HepG2 (cell line): ENCODE measurements around the gene RPRML. TPM values are rescaled to one million over a fixed set of nuclear protein-coding genes. Genes with fewer than 3 reads are reported as not detected.

Experiments used
- ATAC-seq: fragments of 200-7000 bp; cut with Tn5 transposase; 3 replicates; pipeline ENCODE4 v1.9.1; 2020; ENCODE audit warnings: mild to moderate bottlenecking, moderate library complexity
- BruUV-seq: library from RNA; stranded (reverse); fragments of 400-500 nt; replicated peaks from 2 replicates; lab custom pipeline; 2021; lab: Mats Ljungman, UMichigan
- CTCF ChIA-PET: fragments of 300-600 bp; formaldehyde crosslinking; extraction: SDS; loops from one replicate; lab custom pipeline; 2021; ENCODE audit warnings: low total read pairs, inconsistent platforms, low intra/inter-chr PET ratio; lab: Yijun Ruan, JAX
- POLR2A ChIA-PET: fragments of 350-600 bp; sonication (Branson Sonifier 250); formaldehyde crosslinking; loops from one replicate; lab custom pipeline; 2020; ENCODE audit warnings: antibody characterized with exemption, inconsistent platforms; lab: Yijun Ruan, JAX
- DNase-seq: peaks from one replicate; pipeline ENCODE4 v3.0.0-alpha.2; 2015; ENCODE audit warnings: low spot score
- FAIRE-seq: peaks from 3 replicates; lab custom pipeline; 2011; peaks lifted over from hg19 to GRCh38; lab: Jason Lieb, UNC
- H2AFZ ChIP-seq: one replicate; pipeline ENCODE4 v1.6.1; 2011; ENCODE audit warnings: low read length, inconsistent platforms
- H3K27ac ChIP-seq: fragments of 300-600 bp; 3 replicates; pipeline ENCODE4 v1.8.0; 2011; ENCODE audit warnings: mixed run types, mild to moderate bottlenecking, mixed read lengths, low read length, inconsistent platforms; ENCODE audit not compliant: insufficient read depth; ENCODE audit errors: extremely low read length
- H3K27me3 ChIP-seq, 2 experiments: fragments of 200-600 bp in 1 of 2; 2 replicates in 1 of 2; 3 replicates in 1 of 2; pipeline versions ENCODE4 v1.6.0 to v1.8.0; 2011; ENCODE audit warnings: low read length in 2 of 2, mild to moderate bottlenecking in 2 of 2, moderate library complexity in 2 of 2, inconsistent platforms in 1 of 2; ENCODE audit not compliant: insufficient read depth in 2 of 2, control insufficient read depth in 1 of 2
- H3K36me3 ChIP-seq, 2 experiments: fragments of 200-600 bp in 1 of 2; replicated peaks in 1 of 2; 2 replicates in 1 of 2; 3 replicates in 1 of 2; pipeline versions ENCODE4 v1.5.1 to v1.8.0; 2011; ENCODE audit warnings: low read length in 2 of 2, inconsistent platforms in 1 of 2; ENCODE audit not compliant: insufficient read depth in 2 of 2, control insufficient read depth in 1 of 2
- H3K4me1 ChIP-seq: 2 replicates; pipeline ENCODE4 v1.5.1; 2012; ENCODE audit warnings: low read length, inconsistent platforms; ENCODE audit not compliant: insufficient read depth
- H3K4me2 ChIP-seq: 2 replicates; pipeline ENCODE4 v1.6.0; 2011; ENCODE audit warnings: low read depth, low read length, inconsistent platforms
- H3K4me3 ChIP-seq, 3 experiments: fragments of 200-600 bp in 1 of 3; sonication (generic), shearing (Covaris generic) in 1 of 3; replicated peaks in 1 of 3; 2 replicates each; pipeline ENCODE4 v1.5.1; 2011 to 2016; ENCODE audit warnings: low read length in 3 of 3, inconsistent platforms in 2 of 3, low read depth in 2 of 3, mild to moderate bottlenecking in 2 of 3, control low read depth in 1 of 3, mixed read lengths in 1 of 3; ENCODE audit not compliant: insufficient read depth in 1 of 3
- H3K79me2 ChIP-seq: one replicate; pipeline ENCODE4 v1.6.1; 2011; ENCODE audit warnings: low read length, inconsistent platforms; ENCODE audit not compliant: insufficient read depth
- H3K9ac ChIP-seq: 2 replicates; pipeline ENCODE4 v1.6.0; 2011; ENCODE audit warnings: mild to moderate bottlenecking, low read depth, low read length, inconsistent platforms; ENCODE audit not compliant: insufficient read depth
- H3K9me3 ChIP-seq: 2 replicates; pipeline ENCODE4 v1.5.1; 2012; ENCODE audit warnings: mild to moderate bottlenecking, low read length
- H4K20me1 ChIP-seq: 2 replicates; pipeline ENCODE4 v1.6.0; 2011; ENCODE audit warnings: inconsistent platforms, mild to moderate bottlenecking, low read length, moderate library complexity; ENCODE audit not compliant: insufficient read depth
- CENPT ChIP-seq: sonication (generic); formaldehyde crosslinking; IDR thresholded peaks from 2 replicates; pipeline ENCODE4 v1.8.0; 2022; ENCODE audit warnings: low read depth, mild to moderate bottlenecking, moderate library complexity, missing genetic modification reagents
- MAFF ChIP-seq: IDR thresholded peaks from 2 replicates; pipeline ENCODE4 v1.6.1; 2011; ENCODE audit warnings: low read depth, low read length, improper control_type of control experiment
- RBM22 ChIP-seq: fragments of 200-400 bp; formaldehyde crosslinking; optimal IDR thresholded peaks from 2 replicates; pipeline ENCODE3; 2017; ENCODE audit warnings: mild to moderate bottlenecking, low read length, moderate library complexity
- SMARCE1 ChIP-seq: fragments of 450-650 bp; IDR thresholded peaks from 2 replicates; pipeline ENCODE4 v1.6.1; 2017; ENCODE audit warnings: borderline replicate concordance
- ZNF616 ChIP-seq: sonication (generic); formaldehyde crosslinking; IDR thresholded peaks from 2 replicates; pipeline ENCODE4 v1.5.0; 2020; ENCODE audit warnings: low read depth, mild to moderate bottlenecking, missing genetic modification reagents
- ZUFSP ChIP-seq: sonication (generic); formaldehyde crosslinking; IDR thresholded peaks from 2 replicates; pipeline ENCODE4 v1.9.0; 2021; ENCODE audit warnings: missing genetic modification reagents, mild to moderate bottlenecking, borderline replicate concordance
- WGBS: methylation state at CpG from one replicate; pipeline ENCODE4 v1.1.6; 2017; ENCODE audit warnings: low lambda C conversion rate; 5-methylcytosine and 5-hydroxymethylcytosine counted together
- in situ Hi-C: cut with HindIII; loops from 2 replicates; pipeline ENCODE4 v1.10.0; 2017; ENCODE audit warnings: low pct_unique_long_range_greater_than_20kb; ENCODE audit not compliant: extremely low pct_ligation_motif_present
- intact Hi-C: fragments of 100-400 bp; cut with micrococcal nuclease; formaldehyde crosslinking; loops from one replicate; pipeline ENCODE4 v1.10.0; 2022; ENCODE audit not compliant: unreplicated experiment
- polyA plus RNA-seq, 8 experiments: library from polyadenylated mRNA; depleted of rRNA in 3 of 8; stranded (reverse) in 7 of 8; unstranded in 1 of 8; fragments of >200 nt; fragmentation: Illumina TruSeq in 4 of 8; extraction: Trizol in 4 of 8; gene quantifications; 2 replicates each; pipeline versions ENCODE4 v1.2.1 to v1.2.3, GENCODE V29; 2011 to 2016; ENCODE audit warnings: low read depth in 4 of 8, missing spikeins in 1 of 8, mixed read lengths in 1 of 8; ENCODE audit not compliant: insufficient read depth in 1 of 8
- total RNA-seq, 5 experiments: library from RNA; depleted of rRNA; stranded (reverse); fragments of >200 nt; fragmentation: Illumina TruSeq; extraction: Trizol; gene quantifications; 2 replicates each; pipeline ENCODE4 v1.2.3, GENCODE V29; 2016; ENCODE audit warnings: low read depth in 1 of 5

The RPRML gene
- total and polyA plus RNA-seq, 2 of the 13 experiments (the other 11 are each of a cell fraction or from before 2014, with no cell fraction given) = not detected

DNA sequence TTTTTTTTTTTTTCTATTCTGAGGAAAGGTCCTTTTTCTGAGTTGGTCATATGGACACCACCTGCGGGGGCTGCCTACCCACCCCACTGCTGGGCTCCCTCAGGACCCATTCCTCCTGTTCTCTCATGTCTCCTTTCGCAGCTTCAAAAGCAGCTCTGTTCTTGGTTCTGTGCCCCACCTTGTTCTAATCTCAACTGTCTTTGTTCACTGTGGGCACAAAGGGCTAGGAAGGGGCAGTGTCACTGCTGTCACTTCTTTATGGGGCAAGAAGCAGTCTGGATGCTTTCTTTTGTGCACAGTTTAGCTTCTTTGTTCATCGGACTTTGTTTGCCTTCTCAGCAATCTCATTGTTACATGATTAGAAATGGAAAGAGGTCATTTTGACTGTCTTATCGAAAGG lies 49.0 kb downstream of the RPRML start:
- in situ Hi-C loops = loop anchor here (10.0 kb wide), 1 partner anchor 55 kb away; no protein-coding TSS in a partner anchor
- H3K4me2 ChIP-seq = no peak overlapping the region
- no peak overlapping the region for H3K4me3 ChIP-seq

DNA sequence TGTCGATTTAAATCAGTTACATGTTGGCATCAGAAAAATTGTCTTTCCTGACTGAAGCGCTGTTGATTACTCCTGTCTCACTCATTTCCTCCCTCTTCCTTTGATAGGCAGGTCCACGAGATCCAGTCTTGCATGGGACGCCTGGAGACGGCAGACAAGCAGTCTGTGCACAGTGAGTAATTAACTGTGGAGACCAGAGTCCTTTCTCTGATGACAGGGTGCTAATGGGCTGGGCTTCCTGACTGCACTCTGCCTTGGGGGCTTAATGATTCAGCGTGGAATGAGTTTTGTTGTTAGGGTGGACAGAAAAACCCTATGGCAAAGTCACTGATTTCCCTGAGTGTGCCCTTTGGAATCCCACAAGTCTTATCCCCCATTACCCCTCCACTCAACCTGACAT lies 49.6 kb downstream of the RPRML start:
- in situ Hi-C loops (no loop called here), intact Hi-C loops (no loop called here)
- Histone ChIP-seq H2AFZ (no peak overlapping the region), H3K4me3 (no peak overlapping the region), H3K4me2 (no peak overlapping the region), H3K79me2 (peaks cover 54% of the 10 kb centered on the region), H4K20me1 (peaks cover 37% of the 10 kb centered on the region), H3K36me3 (peaks cover 40 to 55% of the 10 kb centered on the region in 2 experiments), H3K4me1 (peaks cover 50% of the 10 kb centered on the region), H3K9me3 (no peaks in the 10 kb centered on the region), H3K27ac (no peak overlapping the region), H3K9ac (no peak overlapping the region), H3K27me3 (no peaks in the 10 kb centered on the region; a peak in 1 of 5 replicates)
- POLR2A ChIA-PET = interaction anchor here (0.6 kb wide), 1 partner anchor 327 kb away, joined by 4 read pairs; no protein-coding TSS in a partner anchor
- 77% methylated on average over 6 of the region's 6 CpGs for WGBS
- BruUV-seq = no TSS peak
- DNase-seq (no peak), ATAC-seq (no peak), FAIRE-seq (no peak)
- CTCF ChIA-PET = no interaction called here
- TF ChIP-seq SMARCE1 (no peak), ZUFSP (no peak), ZNF616 (CRISPR knock-in tag) (no peak), CENPT (no peak)

More for the DNA sequence above, 49.0 kb downstream of the RPRML start:
- FAIRE-seq (no peak), DNase-seq (no peak), ATAC-seq (no peak)
- no peak overlapping the region for H2AFZ ChIP-seq
- WGBS = 99% methylated on average over 4 of the region's 4 CpGs
- H4K20me1 ChIP-seq = peaks cover 36% of the 10 kb centered on the region
- POLR2A ChIA-PET = no interaction called here
- H3K36me3 ChIP-seq = peaks cover 42 to 62% of the 10 kb centered on the region in 2 experiments
- intact Hi-C loops = no loop called here
- no peaks in the 10 kb centered on the region for H3K9me3 ChIP-seq
- CTCF ChIA-PET = no interaction called here
- TF ChIP-seq RBM22 = peak; percentile 28
- TF ChIP-seq MAFF = no peak
- H3K9ac ChIP-seq = no peak overlapping the region
- peaks cover 44% of the 10 kb centered on the region for H3K4me1 ChIP-seq
- no peaks in the 10 kb centered on the region; a peak in 1 of 5 replicates for H3K27me3 ChIP-seq
- no peak overlapping the region for H3K27ac ChIP-seq
- no TSS peak for BruUV-seq
- H3K79me2 ChIP-seq = peaks cover 48% of the 10 kb centered on the region
